ENCODE measurements around the gene SCUBE3.

Gene SCUBE3

DNA sequence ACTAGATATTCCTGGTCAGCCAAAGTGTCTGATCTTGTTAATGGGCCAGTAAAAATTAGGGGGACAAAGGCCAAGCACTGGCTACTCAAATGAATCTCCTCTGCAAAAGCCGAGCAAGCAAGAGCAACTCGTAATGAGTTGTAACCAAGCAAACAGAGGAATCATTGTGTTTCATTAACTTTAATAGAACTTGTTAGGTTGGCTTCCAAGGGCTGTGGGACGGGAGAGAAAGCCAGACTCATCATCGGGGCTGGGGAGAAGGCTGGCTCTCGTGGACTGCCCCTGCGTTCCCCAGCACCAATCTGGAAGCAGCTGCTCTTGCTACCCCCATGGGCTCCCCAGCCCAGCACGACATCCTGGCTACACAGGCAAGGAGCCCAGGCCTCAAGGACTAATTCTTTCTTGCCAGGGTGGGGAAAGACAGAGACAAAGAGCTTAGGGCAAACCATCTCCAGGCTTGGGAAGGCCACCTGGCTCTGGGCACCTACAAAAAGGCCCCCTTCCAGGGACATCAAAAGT is 10.5 kb upstream of the SCUBE3 start:
- no peak for ATAC-seq
- no peak for TF ChIP-seq TCF4 (CRISPR knock-in tag; IDR thresholded peaks at IDR 0.05; ENCODE audit: borderline replicate concordance)
- no peak for TF ChIP-seq SNAI2 (CRISPR knock-in tag; IDR thresholded peaks at IDR 0.05)
- no peak for TF ChIP-seq ZNF565 (CRISPR knock-in tag; conservative IDR thresholded peaks at IDR 0.05; ENCODE audit: low read depth)
- no peak for TF ChIP-seq POU6F1 (CRISPR knock-in tag; IDR thresholded peaks at IDR 0.05; ENCODE audit: borderline replicate concordance, low read depth)
- TF ChIP-seq ZFP30 (CRISPR knock-in tag; IDR thresholded peaks at IDR 0.05), result no peak
- no peak for TF ChIP-seq ZFP3 (CRISPR knock-in tag; IDR thresholded peaks at IDR 0.05)
- no peak for TF ChIP-seq ISL1 (CRISPR knock-in tag; IDR thresholded peaks at IDR 0.05)
- TF ChIP-seq ZNF8 (CRISPR knock-in tag; IDR thresholded peaks at IDR 0.05), result no peak
- TF ChIP-seq, protein P1, sequence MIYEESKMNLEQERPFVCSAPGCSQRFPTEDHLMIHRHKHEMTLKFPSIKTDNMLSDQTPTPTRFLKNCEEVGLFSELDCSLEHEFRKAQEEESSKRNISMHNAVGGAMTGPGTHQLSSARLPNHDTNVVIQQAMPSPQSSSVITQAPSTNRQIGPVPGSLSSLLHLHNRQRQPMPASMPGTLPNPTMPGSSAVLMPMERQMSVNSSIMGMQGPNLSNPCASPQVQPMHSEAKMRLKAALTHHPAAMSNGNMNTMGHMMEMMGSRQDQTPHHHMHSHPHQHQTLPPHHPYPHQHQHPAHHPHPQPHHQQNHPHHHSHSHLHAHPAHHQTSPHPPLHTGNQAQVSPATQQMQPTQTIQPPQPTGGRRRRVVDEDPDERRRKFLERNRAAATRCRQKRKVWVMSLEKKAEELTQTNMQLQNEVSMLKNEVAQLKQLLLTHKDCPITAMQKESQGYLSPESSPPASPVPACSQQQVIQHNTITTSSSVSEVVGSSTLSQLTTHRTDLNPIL (CRISPR knock-in tag; IDR thresholded peaks at IDR 0.05; ENCODE audit: low read depth), result no peak
- no peak for TF ChIP-seq TSHZ2 (CRISPR knock-in tag; IDR thresholded peaks at IDR 0.05)
- no peak for TF ChIP-seq CSRNP3 (CRISPR knock-in tag; IDR thresholded peaks at IDR 0.05)
- no peak for TF ChIP-seq BACH2 (CRISPR knock-in tag; IDR thresholded peaks at IDR 0.05; ENCODE audit: borderline replicate concordance)
- no peak for TF ChIP-seq RARB (CRISPR knock-in tag; IDR thresholded peaks at IDR 0.05)
- TF ChIP-seq ESRRG (CRISPR knock-in tag; IDR thresholded peaks at IDR 0.05), result no peak

GRCh38 chr6:35203680-35204079 is 10.1 kb upstream of the SCUBE3 start:
- no peak for ATAC-seq
- TF ChIP-seq TOX (CRISPR knock-in tag; IDR thresholded peaks at IDR 0.05; ENCODE audit: borderline replicate concordance) (no peak), ISL1 (CRISPR knock-in tag; IDR thresholded peaks at IDR 0.05) (no peak), TCF4 (CRISPR knock-in tag; IDR thresholded peaks at IDR 0.05; ENCODE audit: borderline replicate concordance) (no peak), TSHZ2 (CRISPR knock-in tag; IDR thresholded peaks at IDR 0.05) (no peak), PATZ1 (CRISPR knock-in tag; IDR thresholded peaks at IDR 0.05; ENCODE audit: borderline replicate concordance) (no peak), CSDC2 (CRISPR knock-in tag; IDR thresholded peaks at IDR 0.05) (no peak), OSR1 (CRISPR knock-in tag; IDR thresholded peaks at IDR 0.05) (no peak), POU6F1 (CRISPR knock-in tag; IDR thresholded peaks at IDR 0.05; ENCODE audit: borderline replicate concordance, low read depth) (no peak), ARNTL (CRISPR knock-in tag; IDR thresholded peaks at IDR 0.05; ENCODE audit: borderline replicate concordance, low read depth) (no peak), ESRRG (CRISPR knock-in tag; IDR thresholded peaks at IDR 0.05) (no peak), GLIS3 (CRISPR knock-in tag; IDR thresholded peaks at IDR 0.05) (no peak), PPARA (CRISPR knock-in tag; IDR thresholded peaks at IDR 0.05; ENCODE audit: borderline replicate concordance) (no peak), BACH2 (CRISPR knock-in tag; IDR thresholded peaks at IDR 0.05; ENCODE audit: borderline replicate concordance) (no peak), SNAI2 (CRISPR knock-in tag; IDR thresholded peaks at IDR 0.05) (no peak), ZNF565 (CRISPR knock-in tag; conservative IDR thresholded peaks at IDR 0.05; ENCODE audit: low read depth) (no peak), ZNF70 (CRISPR knock-in tag; IDR thresholded peaks at IDR 0.05) (no peak), ZFP30 (CRISPR knock-in tag; IDR thresholded peaks at IDR 0.05) (no peak)
- TF ChIP-seq, protein P1 (CRISPR knock-in tag; IDR thresholded peaks at IDR 0.05; ENCODE audit: low read depth), result no peak

Data from SK-N-SH treated with all-trans-retinoic acid at 6 μM for 48 hours (cell line).